Measurements from ENCODE around the gene CLCN3.

GRCh38 chr4:169663831-169664230, 43.5 kb downstream of the CLCN3 start:
- no peak for TF ChIP-seq EP300 (IDR thresholded peaks at IDR 0.05)
- no peak for TF ChIP-seq CTCF (IDR thresholded peaks at IDR 0.05)
